ENCODE measurements around the gene CD300LF.

CD300LF gene

GRCh38 chr17:74687886-74688285 is 24.8 kb downstream of the CD300LF start:
- TF ChIP-seq, protein P1, sequence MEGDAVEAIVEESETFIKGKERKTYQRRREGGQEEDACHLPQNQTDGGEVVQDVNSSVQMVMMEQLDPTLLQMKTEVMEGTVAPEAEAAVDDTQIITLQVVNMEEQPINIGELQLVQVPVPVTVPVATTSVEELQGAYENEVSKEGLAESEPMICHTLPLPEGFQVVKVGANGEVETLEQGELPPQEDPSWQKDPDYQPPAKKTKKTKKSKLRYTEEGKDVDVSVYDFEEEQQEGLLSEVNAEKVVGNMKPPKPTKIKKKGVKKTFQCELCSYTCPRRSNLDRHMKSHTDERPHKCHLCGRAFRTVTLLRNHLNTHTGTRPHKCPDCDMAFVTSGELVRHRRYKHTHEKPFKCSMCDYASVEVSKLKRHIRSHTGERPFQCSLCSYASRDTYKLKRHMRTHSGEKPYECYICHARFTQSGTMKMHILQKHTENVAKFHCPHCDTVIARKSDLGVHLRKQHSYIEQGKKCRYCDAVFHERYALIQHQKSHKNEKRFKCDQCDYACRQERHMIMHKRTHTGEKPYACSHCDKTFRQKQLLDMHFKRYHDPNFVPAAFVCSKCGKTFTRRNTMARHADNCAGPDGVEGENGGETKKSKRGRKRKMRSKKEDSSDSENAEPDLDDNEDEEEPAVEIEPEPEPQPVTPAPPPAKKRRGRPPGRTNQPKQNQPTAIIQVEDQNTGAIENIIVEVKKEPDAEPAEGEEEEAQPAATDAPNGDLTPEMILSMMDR (IDR thresholded peaks at IDR 0.05; ENCODE audit: extremely low read depth, missing control alignments) = no peak
- no peak for DNase-seq (ENCODE audit: low spot score)

DNA sequence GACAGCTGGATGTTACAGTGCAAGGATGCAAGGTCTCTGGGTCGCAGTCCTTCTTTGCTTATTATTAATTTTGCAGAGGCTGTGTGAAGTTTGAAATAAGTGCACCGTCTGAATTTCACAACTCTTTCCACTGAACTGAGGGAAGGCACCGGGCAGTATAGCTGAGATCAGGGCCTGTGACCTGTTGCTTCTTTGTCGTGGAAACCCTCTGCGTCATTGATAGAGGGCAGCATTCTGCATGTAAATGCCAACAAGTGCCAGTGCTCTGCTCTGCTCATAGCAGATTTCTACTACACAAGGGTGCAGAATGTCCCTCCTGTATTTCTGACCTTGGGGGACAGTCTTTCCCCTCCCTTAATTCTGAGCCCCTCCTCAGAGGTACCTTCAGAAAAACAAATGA is 26.0 kb downstream of the CD300LF start:
- no peak for DNase-seq (ENCODE audit: low spot score)
- TF ChIP-seq, protein P1 (IDR thresholded peaks at IDR 0.05; ENCODE audit: extremely low read depth, missing control alignments) = no peak

DNA sequence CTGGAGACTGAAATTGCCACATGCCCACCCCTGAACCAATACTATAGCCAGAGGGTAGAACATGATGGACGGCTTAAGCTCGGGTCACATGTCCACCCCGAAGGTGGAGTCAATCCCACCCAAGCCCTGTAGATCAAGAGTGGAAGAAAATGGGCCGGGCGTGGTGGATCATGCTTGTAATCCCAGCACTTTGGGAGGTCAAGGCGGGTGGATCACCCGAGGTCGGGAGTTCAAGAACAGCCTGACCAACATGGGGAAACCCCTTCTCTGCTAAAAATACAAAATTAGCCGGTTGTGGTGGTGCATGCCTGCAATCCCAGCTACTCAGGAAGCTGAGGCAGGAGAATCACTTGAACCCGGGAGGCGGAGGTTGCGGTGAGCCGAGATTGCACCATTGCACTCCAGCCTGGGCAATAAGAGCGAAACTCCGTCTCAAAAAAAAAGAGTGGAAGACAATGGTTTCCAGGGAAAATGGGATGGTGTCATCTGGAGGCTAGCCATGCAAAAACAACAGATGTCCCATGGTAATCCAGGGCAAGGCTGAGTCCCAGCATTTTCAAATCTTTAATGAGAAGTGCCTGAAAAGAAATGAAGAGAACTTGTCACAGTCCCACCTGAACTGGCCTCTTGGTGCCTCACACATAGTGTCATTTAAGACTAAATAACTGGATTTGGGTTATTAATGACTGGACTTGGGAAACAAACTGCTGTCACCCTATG is 30.1 kb downstream of the CD300LF start:
- TF ChIP-seq, protein P1 (IDR thresholded peaks at IDR 0.05; ENCODE audit: extremely low read depth, missing control alignments) = no peak
- no peak for DNase-seq (ENCODE audit: low spot score)

GRCh38 chr17:74682028-74682427 is 30.7 kb downstream of the CD300LF start:
- no peak for DNase-seq (ENCODE audit: low spot score)
- TF ChIP-seq, protein P1 (IDR thresholded peaks at IDR 0.05; ENCODE audit: extremely low read depth, missing control alignments) = no peak

DNA sequence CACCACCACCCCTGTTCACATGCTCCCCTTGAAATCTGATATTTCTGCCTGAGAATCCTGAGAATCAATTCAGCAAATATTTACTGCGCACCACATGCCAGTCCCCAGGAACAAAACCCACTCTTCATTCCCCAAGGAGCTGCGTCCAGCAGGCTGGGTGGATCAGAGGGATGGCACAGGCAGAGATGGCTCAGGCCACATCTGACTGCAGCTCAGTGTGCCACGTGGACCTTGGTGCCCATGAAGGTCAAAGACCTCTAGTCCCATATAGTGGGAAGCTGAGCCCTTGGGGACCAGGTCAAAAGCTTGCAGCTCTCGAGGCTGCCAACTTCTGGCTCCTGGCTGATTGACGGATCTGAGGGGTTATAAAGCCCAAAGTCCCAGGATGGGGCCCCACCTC is 31.8 kb downstream of the CD300LF start:
- TF ChIP-seq, protein P1 (IDR thresholded peaks at IDR 0.05; ENCODE audit: extremely low read depth, missing control alignments) = no peak
- DNase-seq (ENCODE audit: low spot score) = no peak

DNA sequence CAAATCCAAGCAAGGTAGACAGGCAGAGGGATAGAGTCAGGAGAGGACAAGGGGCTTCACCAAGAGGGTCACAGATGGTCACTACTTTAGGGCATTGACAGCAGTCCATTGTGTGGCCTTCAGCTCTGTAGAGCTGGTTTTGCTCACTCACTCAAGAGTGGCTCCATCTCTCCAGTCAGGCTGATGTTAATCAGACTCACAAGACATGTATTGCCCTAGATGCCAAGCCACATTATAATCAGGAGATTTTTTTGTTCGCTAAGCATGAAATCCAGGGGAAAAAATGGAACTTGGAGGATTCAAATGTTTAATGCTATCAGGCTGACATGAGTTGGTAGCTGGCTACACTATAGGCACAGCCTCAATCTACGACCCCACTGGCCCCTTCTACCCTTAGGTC is 32.5 kb downstream of the CD300LF start:
- DNase-seq (ENCODE audit: low spot score) = no peak
- TF ChIP-seq, protein P1 (IDR thresholded peaks at IDR 0.05; ENCODE audit: extremely low read depth, missing control alignments) = no peak

GRCh38 chr17:74679374-74679773 is 33.3 kb downstream of the CD300LF start:
- no peak for DNase-seq (ENCODE audit: low spot score)

More at GRCh38 chr17:74679374-74679773, 33.3 kb downstream of the CD300LF start:
- TF ChIP-seq, protein P1 (IDR thresholded peaks at IDR 0.05; ENCODE audit: extremely low read depth, missing control alignments) = no peak

All from GM20000 (cell line).